Stomach (tissue), 9 donors: ENCODE data around the gene MRPL50. TPM values are rescaled to one million over a fixed set of nuclear protein-coding genes. Genes with fewer than 3 reads are reported as not detected.

Experiments used
- DNase-seq, 2 donors: peaks; one replicate each; pipeline versions ENCODE4 v3.0.0 to v3.0.0-alpha.2; 2013 to 2019
- H3K27ac ChIP-seq, 5 donors: fragments of 200-600 bp in 4 of 5; sonication (generic) in 4 of 5; one replicate each; pipeline ENCODE4 v1.5.1; 2013 to 2019; ENCODE audit warnings: mild to moderate bottlenecking in 1 of 5, moderate library complexity in 1 of 5
- H3K27me3 ChIP-seq, 3 donors: fragments of 200-600 bp; sonication (generic); one replicate each; pipeline ENCODE4 v1.5.1; 2017 to 2019; ENCODE audit warnings: mixed run types in 1 of 3
- H3K36me3 ChIP-seq, 4 donors: fragments of 200-600 bp; sonication (generic); 1 replicate in 3 of 4; 2 replicates in 1 of 4; pipeline ENCODE4 v1.5.1; 2016 to 2019
- H3K4me1 ChIP-seq, 4 donors: fragments of 200-600 bp; sonication (generic); one replicate each; pipeline ENCODE4 v1.5.1; 2016 to 2019
- H3K4me3 ChIP-seq, 4 donors: fragments of 200-600 bp; sonication (generic) in 3 of 4; one replicate each; pipeline ENCODE4 v1.5.1; 2016 to 2019; ENCODE audit warnings: mild to moderate bottlenecking in 1 of 4
- H3K9me3 ChIP-seq, 4 donors: fragments of 200-600 bp; sonication (generic); one replicate each; pipeline ENCODE4 v1.5.1; 2016 to 2019
- EP300 ChIP-seq: sonication (generic); formaldehyde crosslinking; IDR thresholded peaks from one replicate; pipeline ENCODE4 v1.6.1; 2017; ENCODE audit warnings: antibody characterized with exemption
- POLR2A ChIP-seq, 4 donors: fragments of 450-650 bp; IDR thresholded peaks; one replicate each; pipeline ENCODE4 v1.6.1; 2016; ENCODE audit warnings: antibody characterized with exemption in 4 of 4, control low read depth in 2 of 4, mild to moderate bottlenecking in 1 of 4, moderate library complexity in 1 of 4
- POLR2AphosphoS5 ChIP-seq, 3 donors: sonication (generic); formaldehyde crosslinking; IDR thresholded peaks; one replicate each; pipeline ENCODE4 v1.6.1; 2016; ENCODE audit warnings: antibody characterized with exemption in 3 of 3
- WGBS, 5 donors: extraction: QIAGEN DNeasy Blood & Tissue Kit in 3 of 5; methylation state at CpG; one replicate each; pipeline versions ENCODE4 v1.1.5 to v1.1.7; 2013 to 2018; 5-methylcytosine and 5-hydroxymethylcytosine counted together
- intact Hi-C: fragments of 100-400 bp; cut with DNase I; formaldehyde crosslinking; loops from one replicate; pipeline ENCODE4 v1.15.1; 2023; ENCODE audit warnings: low total_unique reads
- polyA plus RNA-seq, 3 donors: library from polyadenylated mRNA; stranded (reverse); fragments of 200-250 nt; gene quantifications; one replicate each; pipeline ENCODE4 v1.2.3, GENCODE V29; 2013
- total RNA-seq, 5 donors: library from RNA; depleted of rRNA; stranded (reverse); fragments of >200 nt; gene quantifications; one replicate each; pipeline versions ENCODE4 v1.1.0 to v1.2.3, GENCODE V29; 2014 to 2016
- TF ChIP-seq, protein P1 (sequence below), 7 experiments: fragments of 450-650 bp in 4 of 7; fragments of 200-600 bp in 3 of 7; sonication (generic) in 3 of 7; IDR thresholded peaks; one replicate each; pipeline ENCODE4 v1.5.1; 2016 to 2019; ENCODE audit warnings: antibody characterized with exemption in 7 of 7, control low read depth in 2 of 7, mild to moderate bottlenecking in 1 of 7
- donor health status: healthy with polysubstance abuse.
- donor health status: Bipolar disorder and iron deficiency.
- donor health status: healthy.

Gene MRPL50
- total and polyA plus RNA-seq, 8 donors: 0.87 to 46.1 (median 12.0) TPM

DNA sequence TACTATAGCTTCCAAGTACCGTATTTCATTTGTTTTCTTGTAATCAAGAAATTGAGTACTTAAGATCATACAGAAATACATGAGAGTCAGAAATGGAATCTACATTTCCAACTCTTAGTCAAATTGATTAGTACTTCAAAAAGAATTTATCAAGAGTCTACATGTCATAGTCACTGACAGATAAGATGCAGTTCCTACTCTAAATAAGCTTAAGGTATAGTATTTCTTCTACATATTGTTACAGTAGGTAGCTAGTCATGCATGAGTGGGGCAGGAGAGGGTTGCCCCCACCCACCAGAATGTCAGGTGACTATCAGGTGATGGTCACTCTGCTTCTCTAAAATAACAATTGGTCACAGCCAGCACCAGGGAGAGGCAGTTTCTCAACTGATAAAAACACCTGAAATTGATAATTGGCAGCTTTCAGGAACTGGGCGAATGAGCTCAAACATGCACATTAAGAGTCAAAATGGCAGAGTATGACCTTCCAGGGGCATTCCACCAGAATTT lies 16.5 kb downstream of the MRPL50 start:
- Histone ChIP-seq H3K36me3 (no peaks in the 10 kb centered on the region), H3K9me3 (peaks cover 0 to 13% (median 9%) of the 10 kb centered on the region in 4 donors), H3K4me1 (no peaks in the 10 kb centered on the region), H3K4me3 (no peak overlapping the region), H3K27me3 (no peaks in the 10 kb centered on the region), H3K27ac (no peak overlapping the region)
- WGBS, 5 donors: 55 to 75% (median 58%) methylated on average over 2 of the region's 2 CpGs
- intact Hi-C loops: no loop called here
- DNase-seq: no peak
- TF ChIP-seq POLR2A (IDR thresholded peaks at IDR 0.05) (no peak), POLR2AphosphoS5 (IDR thresholded peaks at IDR 0.05) (no peak), EP300 (no peak)
- TF ChIP-seq, protein P1, sequence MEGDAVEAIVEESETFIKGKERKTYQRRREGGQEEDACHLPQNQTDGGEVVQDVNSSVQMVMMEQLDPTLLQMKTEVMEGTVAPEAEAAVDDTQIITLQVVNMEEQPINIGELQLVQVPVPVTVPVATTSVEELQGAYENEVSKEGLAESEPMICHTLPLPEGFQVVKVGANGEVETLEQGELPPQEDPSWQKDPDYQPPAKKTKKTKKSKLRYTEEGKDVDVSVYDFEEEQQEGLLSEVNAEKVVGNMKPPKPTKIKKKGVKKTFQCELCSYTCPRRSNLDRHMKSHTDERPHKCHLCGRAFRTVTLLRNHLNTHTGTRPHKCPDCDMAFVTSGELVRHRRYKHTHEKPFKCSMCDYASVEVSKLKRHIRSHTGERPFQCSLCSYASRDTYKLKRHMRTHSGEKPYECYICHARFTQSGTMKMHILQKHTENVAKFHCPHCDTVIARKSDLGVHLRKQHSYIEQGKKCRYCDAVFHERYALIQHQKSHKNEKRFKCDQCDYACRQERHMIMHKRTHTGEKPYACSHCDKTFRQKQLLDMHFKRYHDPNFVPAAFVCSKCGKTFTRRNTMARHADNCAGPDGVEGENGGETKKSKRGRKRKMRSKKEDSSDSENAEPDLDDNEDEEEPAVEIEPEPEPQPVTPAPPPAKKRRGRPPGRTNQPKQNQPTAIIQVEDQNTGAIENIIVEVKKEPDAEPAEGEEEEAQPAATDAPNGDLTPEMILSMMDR (IDR thresholded peaks at IDR 0.05): no peak

DNA sequence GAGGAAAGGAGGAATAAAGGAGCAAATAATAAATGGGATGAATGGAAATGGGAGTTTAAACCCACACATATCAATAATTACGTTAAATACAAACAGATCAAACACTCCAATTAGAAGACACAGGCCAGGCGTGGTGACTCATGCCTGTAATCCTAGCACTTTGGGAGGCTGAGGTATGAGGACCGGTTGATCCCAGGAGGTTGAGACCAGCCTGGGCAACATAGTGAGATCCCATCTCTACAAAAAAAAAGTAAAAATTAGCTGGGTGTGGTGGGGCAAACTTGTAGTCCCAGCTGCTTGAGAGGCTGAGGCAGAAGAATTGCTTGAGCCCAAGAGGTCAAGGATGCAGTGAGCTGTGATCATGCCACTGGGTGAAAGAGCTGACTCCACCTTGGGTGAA lies 17.3 kb downstream of the MRPL50 start:
- H3K9me3 ChIP-seq: peaks cover 0 to 13% (median 9%) of the 10 kb centered on the region in 4 donors
- no peak for TF ChIP-seq EP300
- TF ChIP-seq POLR2AphosphoS5 (IDR thresholded peaks at IDR 0.05): no peak
- no peak for TF ChIP-seq POLR2A (IDR thresholded peaks at IDR 0.05)
- TF ChIP-seq, protein P1 (IDR thresholded peaks at IDR 0.05): no peak
- no peak overlapping the region for H3K4me3 ChIP-seq
- intact Hi-C loops: no loop called here
- H3K4me1 ChIP-seq: no peaks in the 10 kb centered on the region
- no peaks in the 10 kb centered on the region for H3K36me3 ChIP-seq
- 87 to 94% (median 90%) methylated on average over 3 of the region's 3 CpGs for WGBS, 5 donors
- no peaks in the 10 kb centered on the region for H3K27me3 ChIP-seq
- DNase-seq: no peak
- H3K27ac ChIP-seq: no peak overlapping the region

DNA sequence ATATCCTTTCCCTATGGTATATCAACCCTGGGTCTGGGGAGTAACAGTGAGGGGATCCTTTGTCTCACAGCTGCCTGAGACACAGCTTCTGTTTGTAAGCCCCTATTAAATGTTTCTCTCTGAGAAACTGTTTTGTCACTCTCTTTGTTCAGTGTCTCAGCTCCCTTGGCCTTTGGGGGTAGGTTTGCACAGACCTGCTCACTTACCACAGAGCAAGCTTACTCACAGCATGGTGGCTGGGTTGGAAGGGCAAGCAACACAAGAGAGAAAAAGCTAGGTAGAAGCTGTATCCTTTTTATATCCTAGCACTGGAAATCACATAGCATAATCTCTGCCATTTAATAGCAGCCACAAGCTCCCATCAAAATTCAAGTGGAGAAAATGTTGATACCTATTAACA lies 18.1 kb downstream of the MRPL50 start:
- Histone ChIP-seq H3K36me3 (no peaks in the 10 kb centered on the region), H3K4me1 (no peaks in the 10 kb centered on the region), H3K27ac (no peak overlapping the region), H3K4me3 (no peak overlapping the region), H3K27me3 (no peaks in the 10 kb centered on the region), H3K9me3 (peaks cover 0 to 11% (median 6%) of the 10 kb centered on the region in 4 donors)
- intact Hi-C loops: no loop called here
- no peak for DNase-seq
- TF ChIP-seq POLR2AphosphoS5 (IDR thresholded peaks at IDR 0.05) (no peak), POLR2A (IDR thresholded peaks at IDR 0.05) (no peak), EP300 (no peak)
- TF ChIP-seq, protein P1 (IDR thresholded peaks at IDR 0.05): no peak

GRCh38 chr9:101376111-101376848 lies 22.1 kb downstream of the MRPL50 start:
- no peaks in the 10 kb centered on the region for H3K27me3 ChIP-seq
- DNase-seq: no peak
- no peak overlapping the region for H3K27ac ChIP-seq
- H3K9me3 ChIP-seq: peaks cover 0 to 3% (median 0%) of the 10 kb centered on the region in 4 donors
- H3K4me3 ChIP-seq: no peak overlapping the region
- H3K4me1 ChIP-seq: no peaks in the 10 kb centered on the region
- WGBS, 5 donors: 66 to 87% (median 81%) methylated on average over 6 of the region's 6 CpGs
- TF ChIP-seq EP300 (no peak), POLR2A (IDR thresholded peaks at IDR 0.05) (no peak), POLR2AphosphoS5 (IDR thresholded peaks at IDR 0.05) (no peak)
- TF ChIP-seq, protein P1 (IDR thresholded peaks at IDR 0.05): no peak
- intact Hi-C loops: no loop called here
- no peaks in the 10 kb centered on the region for H3K36me3 ChIP-seq
